HG03558 (cell line): ENCODE data around the gene PHPT1.
"Not testable (repeated sequence)": the region's sequence is repeated elsewhere in the genome, so short reads cannot be mapped to it uniquely, and the experiment has no call there.

Experiments used
- ATAC-seq: cut with Tn5 transposase; IDR thresholded peaks from one replicate; pipeline ENCODE4 v1.9.1; 2021; ENCODE audit warnings: moderate number of reproducible peaks; ENCODE audit not compliant: unreplicated experiment; ENCODE audit errors: extremely low read depth

PHPT1 gene

DNA sequence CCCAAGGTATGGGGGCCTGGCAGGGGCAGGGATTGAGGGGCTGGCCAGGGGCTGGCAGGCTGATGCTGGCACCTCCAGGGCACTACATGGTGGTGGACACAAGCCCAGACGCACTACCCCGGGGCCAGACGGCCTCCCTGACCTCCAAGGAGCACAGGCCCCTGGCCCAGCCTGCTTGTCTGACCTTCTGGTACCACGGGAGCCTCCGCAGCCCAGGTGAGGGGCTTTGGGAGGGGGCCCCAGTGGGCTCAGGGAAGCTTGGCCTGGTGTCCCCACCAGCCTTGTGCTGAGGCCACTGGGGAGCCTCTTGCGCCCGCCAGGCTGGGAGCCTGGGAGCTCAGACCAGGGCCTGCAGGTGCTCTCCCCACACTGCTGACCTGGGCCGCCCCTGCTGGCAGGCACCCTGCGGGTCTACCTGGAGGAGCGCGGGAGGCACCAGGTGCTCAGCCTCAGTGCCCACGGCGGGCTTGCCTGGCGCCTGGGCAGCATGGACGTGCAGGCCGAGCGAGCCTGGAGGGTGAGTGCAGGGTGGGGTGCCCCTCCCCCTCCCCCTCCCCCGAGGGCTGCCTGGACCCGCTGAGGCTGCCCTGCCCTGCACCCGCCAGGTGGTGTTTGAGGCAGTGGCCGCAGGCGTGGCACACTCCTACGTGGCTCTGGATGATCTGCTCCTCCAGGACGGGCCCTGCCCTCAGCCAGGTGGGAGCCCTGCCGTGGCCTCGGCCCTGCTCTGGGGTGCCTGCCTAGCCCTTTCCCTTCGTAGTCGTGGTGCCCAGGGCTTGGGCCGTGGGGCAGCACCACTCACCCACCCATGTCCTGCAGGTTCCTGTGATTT, 8.6 kb downstream of the PHPT1 start:
- ATAC-seq = no peak

GRCh38 chr9:136858452-136858843, 9.2 kb downstream of the PHPT1 start:
- ATAC-seq = no peak

GRCh38 chr9:136858844-136859757, 9.9 kb downstream of the PHPT1 start:
- no peak for ATAC-seq

- ATAC-seq = no peak
Observed at GRCh38 chr9:136860529-136860928, 11.3 kb downstream of the PHPT1 start.

DNA sequence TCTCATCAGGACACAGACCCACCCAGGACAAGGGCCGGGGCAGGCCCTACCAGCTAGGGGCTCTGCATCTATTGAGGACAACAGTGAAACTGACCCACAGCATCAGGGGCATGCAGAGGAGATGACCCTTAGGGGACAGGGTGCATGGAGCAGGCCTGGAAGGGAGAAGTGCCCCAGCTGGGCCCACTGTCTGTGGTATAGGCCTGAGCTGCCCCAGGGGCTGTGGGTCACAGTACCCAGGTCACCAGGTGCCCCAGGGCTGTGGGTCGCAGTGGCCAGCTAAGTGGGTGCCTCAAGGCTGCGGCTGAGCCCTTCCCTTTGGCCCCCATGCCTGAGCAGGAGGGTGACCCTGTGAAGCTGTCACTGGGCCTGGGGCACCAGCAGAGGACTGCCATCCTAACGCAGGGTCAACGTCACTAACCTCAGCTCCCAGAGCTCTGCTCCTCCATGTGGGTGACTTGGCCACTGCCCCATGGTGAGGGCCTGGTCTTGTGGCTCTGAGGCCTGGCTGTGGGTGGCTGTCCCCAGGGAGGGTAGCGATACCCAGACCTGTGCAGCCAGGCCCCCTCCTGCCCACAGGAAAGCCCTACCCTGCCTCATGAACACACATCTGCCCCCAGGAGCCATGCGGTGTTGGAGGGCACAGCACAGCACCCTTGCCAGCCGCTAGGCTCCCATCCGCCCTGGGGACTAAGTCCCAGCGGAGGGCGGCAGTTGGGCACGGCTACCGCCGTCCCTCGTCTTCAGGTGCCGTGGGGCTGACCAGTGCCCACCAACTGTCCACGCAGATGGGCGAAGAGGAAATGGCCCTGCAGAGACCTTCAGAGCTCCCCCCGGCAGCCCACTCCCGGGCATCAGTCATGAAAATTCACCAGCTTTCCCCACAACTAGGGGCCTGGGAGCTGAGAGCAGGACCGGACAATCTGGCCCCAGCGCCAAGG, 12.0 kb downstream of the PHPT1 start:
- no peak for ATAC-seq

- no peak for ATAC-seq
Observed at GRCh38 chr9:136861874-136862457, 12.8 kb downstream of the PHPT1 start.

- ATAC-seq = no peak
Observed at GRCh38 chr9:136862849-136863622, 13.8 kb downstream of the PHPT1 start.

GRCh38 chr9:136863623-136864273, 14.5 kb downstream of the PHPT1 start:
- ATAC-seq = no peak

DNA sequence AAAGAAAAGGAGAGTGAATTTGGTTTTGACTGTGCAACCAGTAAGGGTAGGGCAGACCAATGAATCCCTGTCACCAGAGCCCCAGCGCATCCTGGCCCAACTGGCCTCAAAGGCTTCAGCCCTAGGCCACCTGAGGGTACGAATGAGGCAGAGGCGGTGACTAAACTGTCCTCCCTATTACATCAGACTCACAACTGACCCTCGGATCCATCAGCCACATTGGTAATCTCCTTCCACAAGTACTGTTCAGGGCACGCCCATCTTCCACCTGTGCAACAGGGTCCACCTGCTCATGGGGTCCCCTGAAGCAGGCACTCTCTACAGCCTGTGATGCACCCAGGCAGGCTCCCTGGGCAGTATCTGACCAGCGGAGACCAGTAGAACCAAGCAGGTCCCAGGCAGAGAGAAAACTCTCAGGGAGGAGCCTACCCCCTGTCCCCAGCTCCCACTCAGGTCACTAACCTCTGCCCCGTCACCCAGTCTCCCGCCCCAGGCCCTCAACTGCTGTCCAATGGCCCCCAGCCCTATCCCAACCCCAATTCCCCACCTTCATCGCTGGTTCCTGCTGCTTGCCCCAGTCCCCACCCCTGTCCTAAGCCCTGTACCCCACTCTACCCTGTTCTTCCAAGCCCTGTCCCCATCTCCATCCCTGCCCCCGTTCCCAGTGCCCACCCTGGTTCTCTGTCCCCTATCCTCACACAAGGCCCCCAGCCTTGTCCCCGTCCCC, 16.0 kb downstream of the PHPT1 start:
- no peak for ATAC-seq

DNA sequence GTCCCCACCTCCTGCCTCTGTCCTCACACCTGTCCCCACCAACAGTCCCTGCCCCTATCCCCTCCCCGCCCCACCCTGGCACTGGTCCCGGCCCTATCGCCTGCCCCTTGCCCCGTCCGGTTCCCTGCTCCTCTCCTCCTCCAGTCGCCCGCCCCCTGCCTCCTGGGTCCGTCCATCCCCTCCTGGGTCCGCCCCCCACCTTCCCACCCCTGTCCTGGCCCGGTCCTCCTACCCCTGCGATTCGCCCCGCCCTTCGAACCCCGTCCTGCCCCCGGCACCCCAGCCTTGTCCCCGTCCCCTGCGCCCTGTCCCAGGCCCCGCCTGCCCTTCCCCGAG, 16.5 kb downstream of the PHPT1 start:
- ATAC-seq = no peak

DNA sequence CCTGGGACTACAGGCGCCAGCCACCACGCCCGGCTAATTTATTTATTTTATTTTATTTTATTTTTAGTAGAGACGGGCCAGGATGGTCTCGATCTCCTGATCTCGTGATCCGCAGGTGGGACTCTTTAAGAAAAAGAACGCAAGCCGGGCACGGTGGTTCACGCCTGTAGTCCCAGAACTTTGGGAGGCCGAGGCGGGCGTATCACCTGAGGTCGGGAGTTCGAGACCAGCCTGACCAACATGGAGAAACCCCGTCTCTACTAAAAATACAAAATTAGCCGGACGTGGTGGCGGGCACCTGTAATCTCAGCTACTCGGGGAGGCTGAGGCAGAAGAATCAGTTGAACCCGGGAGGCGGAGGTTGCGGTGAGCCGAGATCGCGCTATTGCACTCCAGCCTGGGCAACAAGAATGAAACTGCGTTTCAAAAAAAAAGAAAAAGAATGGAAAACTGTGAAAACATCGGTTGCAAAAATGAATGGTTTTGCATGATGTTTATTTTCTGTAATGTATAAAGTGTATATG, 17.8 kb downstream of the PHPT1 start:
- not testable (repeated sequence) for ATAC-seq

- no peak for ATAC-seq
Observed at GRCh38 chr9:136867480-136867879, 18.3 kb downstream of the PHPT1 start.

DNA sequence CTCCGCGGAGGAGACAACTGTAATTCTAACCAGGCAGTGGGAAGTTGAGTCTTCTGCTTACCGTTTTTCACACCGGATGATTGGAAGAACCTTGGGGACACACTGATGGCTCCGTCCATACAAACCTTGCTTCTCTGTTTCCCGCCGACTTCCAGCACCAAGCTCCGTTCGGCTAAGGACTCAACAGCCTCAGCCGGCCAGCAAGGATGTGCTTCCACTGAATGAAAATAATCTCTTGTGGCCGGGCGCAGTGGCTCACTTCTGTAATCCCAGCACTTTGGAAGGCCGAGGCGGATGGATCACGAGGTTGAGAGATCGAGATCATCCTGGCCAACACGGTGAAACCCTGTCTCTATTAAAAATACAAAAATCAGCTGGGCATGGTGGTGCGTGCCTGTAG, 18.7 kb downstream of the PHPT1 start:
- ATAC-seq = no peak

DNA sequence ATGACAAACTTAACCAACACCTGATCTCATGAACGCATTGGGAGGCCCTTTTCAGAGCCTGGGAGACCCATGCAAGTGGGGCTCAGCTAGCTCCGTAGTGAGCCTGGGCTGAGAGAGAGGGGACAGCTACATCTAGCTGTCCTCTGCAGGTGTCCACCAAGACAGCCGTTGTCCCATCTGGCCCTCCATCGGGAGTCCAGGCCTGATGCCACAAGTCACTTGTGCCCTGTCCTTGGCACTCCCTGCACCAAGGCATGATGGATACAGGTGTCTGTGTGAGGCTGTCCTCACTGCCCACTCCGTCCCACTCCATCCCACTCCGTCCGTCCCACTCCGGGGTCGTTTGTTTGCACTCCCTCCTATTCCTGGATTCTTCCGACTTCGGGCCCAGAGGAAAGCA, 19.4 kb downstream of the PHPT1 start:
- ATAC-seq = no peak

- not testable (repeated sequence) for ATAC-seq
Observed at GRCh38 chr9:136869611-136870010, 20.4 kb downstream of the PHPT1 start.

DNA sequence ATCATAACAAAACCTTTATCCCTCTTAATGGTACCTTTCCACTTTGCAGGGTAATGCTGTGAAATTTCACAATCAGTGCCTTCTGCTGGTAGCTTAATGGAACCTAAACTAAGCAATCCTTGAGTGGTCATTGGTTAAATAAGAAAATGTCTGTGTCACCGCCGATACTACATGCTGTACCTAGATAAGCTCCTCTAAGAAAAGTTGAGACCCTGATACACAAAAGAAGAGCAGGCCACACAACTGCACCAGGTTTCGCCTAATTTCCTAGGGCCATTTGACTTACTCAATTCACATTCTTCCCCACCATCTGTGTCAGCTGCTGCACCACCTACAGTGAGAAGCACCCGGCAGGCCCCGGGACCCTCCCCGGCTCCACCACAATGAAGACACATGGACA, 25.9 kb downstream of the PHPT1 start:
- no peak for ATAC-seq

GRCh38 chr9:136876476-136876875, 27.3 kb downstream of the PHPT1 start:
- ATAC-seq = no peak

DNA sequence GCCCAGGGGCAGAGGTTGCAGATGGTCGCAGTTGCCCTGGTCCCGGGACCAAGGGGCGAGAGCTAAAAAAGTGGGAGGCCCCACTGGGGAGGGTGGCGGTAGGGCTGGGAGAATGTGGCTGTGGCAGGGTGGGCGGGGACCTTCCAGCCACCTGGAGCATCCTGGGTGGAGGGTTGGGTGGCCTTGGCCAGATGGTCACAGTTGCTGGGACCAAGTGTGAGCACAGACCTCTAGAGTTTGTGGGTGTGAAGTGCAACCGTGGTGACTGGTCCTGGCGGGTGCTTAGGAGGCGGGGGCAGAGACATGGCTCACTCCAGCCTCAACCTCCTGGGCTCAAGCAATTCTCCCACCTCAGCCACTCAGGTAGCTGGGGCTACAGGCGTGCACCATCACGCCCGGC, 31.4 kb downstream of the PHPT1 start:
- no peak for ATAC-seq
